HEK293T (cell line): ENCODE data around the gene GEMIN7.

Experiments
- ARNT ChIP-seq: fragments of 450-650 bp; IDR thresholded peaks from 2 replicates; pipeline ENCODE4 v1.6.1; 2017; ENCODE audit warnings: mild to moderate bottlenecking
- BHLHE40 ChIP-seq: fragments of 450-650 bp; IDR thresholded peaks from 2 replicates; pipeline ENCODE4 v1.6.1; 2016; ENCODE audit warnings: mild to moderate bottlenecking, moderate library complexity, borderline replicate concordance
- ELF4 ChIP-seq: fragments of 450-650 bp; IDR thresholded peaks from 2 replicates; pipeline ENCODE4 v1.6.1; 2017; ENCODE audit warnings: antibody characterized with exemption
- FOXA1 ChIP-seq: fragments of 450-650 bp; IDR thresholded peaks from 2 replicates; pipeline ENCODE4 v1.6.1; 2016; ENCODE audit warnings: mild to moderate bottlenecking
- FOXM1 ChIP-seq: fragments of 450-650 bp; IDR thresholded peaks from 2 replicates; pipeline ENCODE4 v1.6.1; 2017; ENCODE audit warnings: mild to moderate bottlenecking, borderline replicate concordance
- HDGF ChIP-seq: fragments of 450-650 bp; IDR thresholded peaks from 2 replicates; pipeline ENCODE4 v1.6.1; 2017; ENCODE audit warnings: antibody characterized with exemption, borderline replicate concordance
- L3MBTL2 ChIP-seq: fragments of 450-650 bp; conservative IDR thresholded peaks from 2 replicates; pipeline ENCODE4 v1.6.1; 2016; ENCODE audit warnings: mild to moderate bottlenecking
- SP1 ChIP-seq: fragments of 450-650 bp; IDR thresholded peaks from 2 replicates; pipeline ENCODE4 v1.6.1; 2017
- SUZ12 ChIP-seq: fragments of 450-650 bp; IDR thresholded peaks from 2 replicates; pipeline ENCODE4 v1.6.1; 2016; ENCODE audit warnings: mild to moderate bottlenecking

DNA sequence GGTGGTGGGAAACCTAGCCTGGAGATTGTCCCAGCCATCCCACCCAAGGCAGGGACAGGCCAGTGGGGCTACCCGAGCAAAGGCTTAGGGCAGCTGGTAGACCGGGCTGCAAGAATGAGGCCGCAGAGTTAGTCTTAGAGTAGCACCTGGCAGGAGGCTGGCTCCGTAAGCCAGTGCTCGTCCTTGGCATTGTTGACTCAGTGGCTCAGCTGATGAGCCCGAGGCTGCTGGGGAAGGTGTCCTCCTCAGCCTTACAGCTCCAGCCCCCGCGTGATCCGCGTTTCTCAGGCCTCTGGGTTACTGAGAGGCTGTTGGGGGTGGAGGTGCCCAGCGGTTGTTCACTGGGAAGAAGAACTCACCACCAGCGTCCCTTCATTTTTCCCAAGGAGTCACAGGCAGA, 38.6 kb downstream of the GEMIN7 start:
- TF ChIP-seq SP1, result no peak
- no peak for TF ChIP-seq FOXA1
- TF ChIP-seq HDGF, result no peak
- TF ChIP-seq L3MBTL2, result no peak
- TF ChIP-seq SUZ12, result no peak
- no peak for TF ChIP-seq BHLHE40
- TF ChIP-seq ARNT, result no peak
- no peak for TF ChIP-seq FOXM1
- no peak for TF ChIP-seq ELF4
